Suprapubic skin (tissue), 4 donors: ENCODE data around the gene RNF19B. TPM values are rescaled to one million over a fixed set of nuclear protein-coding genes. Genes with fewer than 3 reads are reported as not detected.

Source experiments
- DNase-seq, 2 donors: peaks; one replicate each; pipeline ENCODE4 v3.0.0-alpha.2; 2019; ENCODE audit warnings: low spot score in 2 of 2
- H3K27ac ChIP-seq: fragments of 200-600 bp; sonication (generic); one replicate; pipeline ENCODE4 v1.5.1; 2019
- H3K27me3 ChIP-seq: fragments of 200-600 bp; sonication (generic); one replicate; pipeline ENCODE4 v1.5.1; 2019
- H3K36me3 ChIP-seq: fragments of 200-600 bp; sonication (generic); one replicate; pipeline ENCODE4 v1.5.1; 2019
- H3K4me1 ChIP-seq: fragments of 200-600 bp; sonication (generic); one replicate; pipeline ENCODE4 v1.5.1; 2019
- H3K4me3 ChIP-seq: fragments of 200-600 bp; sonication (generic); one replicate; pipeline ENCODE4 v1.5.1; 2019; ENCODE audit warnings: mild to moderate bottlenecking
- H3K9me3 ChIP-seq: fragments of 200-600 bp; sonication (generic); one replicate; pipeline ENCODE4 v1.5.1; 2019
- EP300 ChIP-seq: sonication (generic); formaldehyde crosslinking; IDR thresholded peaks from one replicate; pipeline ENCODE4 v1.6.1; 2017; ENCODE audit warnings: antibody characterized with exemption
- POLR2A ChIP-seq, 2 donors: fragments of 450-650 bp; IDR thresholded peaks; one replicate each; pipeline ENCODE4 v1.6.1; 2017; ENCODE audit warnings: antibody characterized with exemption in 2 of 2, mild to moderate bottlenecking in 2 of 2, moderate library complexity in 2 of 2
- POLR2AphosphoS5 ChIP-seq, 3 donors: sonication (generic); formaldehyde crosslinking; IDR thresholded peaks; one replicate each; pipeline ENCODE4 v1.6.1; 2017; ENCODE audit warnings: antibody characterized with exemption in 3 of 3
- WGBS: methylation state at CpG from one replicate; pipeline ENCODE4 v1.1.5; 2018; 5-methylcytosine and 5-hydroxymethylcytosine counted together
- total RNA-seq, 4 donors: library from RNA; depleted of rRNA; stranded (reverse); fragments of >200 nt; gene quantifications; one replicate each; pipeline ENCODE4 v1.1.0, GENCODE V29; 2016
- TF ChIP-seq, protein P1 (sequence below), 2 donors: fragments of 200-600 bp in 1 of 2; fragments of 450-650 bp in 1 of 2; sonication (generic) in 1 of 2; IDR thresholded peaks; one replicate each; pipeline ENCODE4 v1.5.1; 2016 to 2019; ENCODE audit warnings: antibody characterized with exemption in 2 of 2, mild to moderate bottlenecking in 1 of 2, moderate library complexity in 1 of 2

The RNF19B gene
- total RNA-seq, 4 donors from 2014 or later = 33.1 to 55.5 (median 43.0) TPM

DNA sequence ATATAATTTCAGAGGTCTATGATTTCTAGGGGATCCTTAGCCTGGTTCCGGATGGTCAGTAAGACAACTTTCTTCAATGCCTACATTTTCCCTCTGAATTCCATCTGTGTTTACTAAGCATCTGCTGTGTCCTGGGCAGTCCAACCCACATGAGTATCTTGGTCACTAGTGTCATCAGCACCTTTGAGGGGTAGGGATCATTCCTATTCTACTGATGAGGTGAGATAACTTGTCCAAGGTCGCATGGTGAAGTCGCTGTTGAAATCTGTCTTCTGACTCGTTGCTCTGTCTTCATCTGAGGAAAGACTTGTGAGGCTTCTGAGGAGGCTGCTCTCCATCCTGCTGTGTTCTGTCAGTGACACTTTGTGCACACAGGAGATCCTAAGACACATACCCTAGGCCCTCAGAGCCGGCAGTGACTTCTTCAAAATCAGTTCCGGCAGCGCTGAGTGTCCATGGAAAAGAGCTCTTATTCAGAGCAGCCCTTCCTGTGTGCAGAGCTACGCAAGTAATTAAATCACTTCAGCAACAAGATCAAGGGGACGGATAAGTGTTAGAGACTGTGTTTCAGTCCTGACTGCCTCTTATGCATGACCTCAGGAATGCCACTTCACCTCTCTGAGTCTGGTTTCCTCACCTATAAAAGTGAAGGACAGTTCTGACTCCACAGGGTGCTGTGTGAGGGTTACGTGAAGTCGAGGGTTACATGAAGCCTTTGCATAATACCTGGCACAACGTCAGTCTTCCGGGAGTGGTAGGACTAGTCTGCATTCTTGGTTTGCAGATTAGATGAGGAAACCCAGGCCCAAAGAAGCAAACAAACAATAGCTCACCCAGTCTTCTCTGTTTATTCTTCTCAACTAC is 43.7 kb upstream of the RNF19B start:
- no peak for TF ChIP-seq EP300
- TF ChIP-seq POLR2AphosphoS5 (IDR thresholded peaks at IDR 0.05) = peak in 1 of 3 donors; percentile 61
- TF ChIP-seq, protein P1, sequence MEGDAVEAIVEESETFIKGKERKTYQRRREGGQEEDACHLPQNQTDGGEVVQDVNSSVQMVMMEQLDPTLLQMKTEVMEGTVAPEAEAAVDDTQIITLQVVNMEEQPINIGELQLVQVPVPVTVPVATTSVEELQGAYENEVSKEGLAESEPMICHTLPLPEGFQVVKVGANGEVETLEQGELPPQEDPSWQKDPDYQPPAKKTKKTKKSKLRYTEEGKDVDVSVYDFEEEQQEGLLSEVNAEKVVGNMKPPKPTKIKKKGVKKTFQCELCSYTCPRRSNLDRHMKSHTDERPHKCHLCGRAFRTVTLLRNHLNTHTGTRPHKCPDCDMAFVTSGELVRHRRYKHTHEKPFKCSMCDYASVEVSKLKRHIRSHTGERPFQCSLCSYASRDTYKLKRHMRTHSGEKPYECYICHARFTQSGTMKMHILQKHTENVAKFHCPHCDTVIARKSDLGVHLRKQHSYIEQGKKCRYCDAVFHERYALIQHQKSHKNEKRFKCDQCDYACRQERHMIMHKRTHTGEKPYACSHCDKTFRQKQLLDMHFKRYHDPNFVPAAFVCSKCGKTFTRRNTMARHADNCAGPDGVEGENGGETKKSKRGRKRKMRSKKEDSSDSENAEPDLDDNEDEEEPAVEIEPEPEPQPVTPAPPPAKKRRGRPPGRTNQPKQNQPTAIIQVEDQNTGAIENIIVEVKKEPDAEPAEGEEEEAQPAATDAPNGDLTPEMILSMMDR (IDR thresholded peaks at IDR 0.05) = no peak
- no peak overlapping the region for H3K4me3 ChIP-seq
- WGBS = 80% methylated on average over 13 of the region's 13 CpGs
- H3K9me3 ChIP-seq = no peaks in the 10 kb centered on the region
- no peak for DNase-seq
- peak overlapping the region; percentile 31 for H3K27ac ChIP-seq
- peaks cover 20% of the 10 kb centered on the region for H3K36me3 ChIP-seq
- H3K27me3 ChIP-seq = no peaks in the 10 kb centered on the region
- H3K4me1 ChIP-seq = peaks cover 81% of the 10 kb centered on the region

DNA sequence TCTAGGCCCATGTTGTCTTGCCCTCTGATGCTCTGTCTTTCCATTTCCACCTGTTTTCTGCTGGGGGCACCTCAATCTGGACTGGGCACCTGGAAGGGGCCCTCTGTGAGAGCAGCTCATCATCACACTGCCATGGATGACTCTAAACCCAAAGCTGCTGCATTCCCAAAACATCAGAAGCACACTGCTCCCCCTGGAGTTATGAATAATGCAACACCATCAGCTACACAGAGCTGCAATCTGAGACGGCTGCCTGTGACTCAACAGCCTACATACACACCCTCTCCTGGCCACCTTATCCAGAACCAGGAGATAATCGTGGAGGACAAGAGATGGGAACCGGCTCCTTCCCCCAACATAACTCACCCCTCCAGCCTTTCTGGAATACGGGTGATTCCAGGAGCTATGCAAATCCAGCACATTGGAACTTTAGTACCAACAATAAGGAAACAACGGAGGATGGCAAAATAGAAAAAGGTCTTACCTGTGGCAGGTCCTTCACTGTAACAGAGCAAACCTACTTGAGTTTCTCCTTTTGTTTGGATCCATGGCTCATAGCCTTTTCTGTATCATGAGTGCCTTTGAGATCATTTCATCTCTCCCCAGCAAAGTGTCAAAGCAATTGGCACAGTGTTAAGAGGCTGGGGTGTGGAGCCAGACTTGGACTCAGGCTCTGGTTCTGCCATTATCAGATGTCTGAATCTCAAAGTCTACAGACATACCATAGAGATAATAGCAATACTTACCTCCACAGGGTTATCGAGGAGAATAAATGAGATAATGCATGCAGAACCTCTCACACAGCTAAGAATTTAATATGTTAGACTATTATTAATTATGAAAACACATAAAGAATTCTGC is 42.8 kb upstream of the RNF19B start:
- no peaks in the 10 kb centered on the region for H3K27me3 ChIP-seq
- peaks cover 76% of the 10 kb centered on the region for H3K4me1 ChIP-seq
- 34% methylated on average over 6 of the region's 6 CpGs for WGBS
- no peaks in the 10 kb centered on the region for H3K9me3 ChIP-seq
- no peak overlapping the region for H3K4me3 ChIP-seq
- no peak for TF ChIP-seq EP300
- TF ChIP-seq, protein P1 (IDR thresholded peaks at IDR 0.05) = peak; percentile 57 to 70
- TF ChIP-seq POLR2AphosphoS5 (IDR thresholded peaks at IDR 0.05) = peak in 1 of 3 donors; percentile 38
- peak overlapping the region; percentile 31 for H3K27ac ChIP-seq
- no peak for DNase-seq
- peaks cover 12% of the 10 kb centered on the region for H3K36me3 ChIP-seq

DNA sequence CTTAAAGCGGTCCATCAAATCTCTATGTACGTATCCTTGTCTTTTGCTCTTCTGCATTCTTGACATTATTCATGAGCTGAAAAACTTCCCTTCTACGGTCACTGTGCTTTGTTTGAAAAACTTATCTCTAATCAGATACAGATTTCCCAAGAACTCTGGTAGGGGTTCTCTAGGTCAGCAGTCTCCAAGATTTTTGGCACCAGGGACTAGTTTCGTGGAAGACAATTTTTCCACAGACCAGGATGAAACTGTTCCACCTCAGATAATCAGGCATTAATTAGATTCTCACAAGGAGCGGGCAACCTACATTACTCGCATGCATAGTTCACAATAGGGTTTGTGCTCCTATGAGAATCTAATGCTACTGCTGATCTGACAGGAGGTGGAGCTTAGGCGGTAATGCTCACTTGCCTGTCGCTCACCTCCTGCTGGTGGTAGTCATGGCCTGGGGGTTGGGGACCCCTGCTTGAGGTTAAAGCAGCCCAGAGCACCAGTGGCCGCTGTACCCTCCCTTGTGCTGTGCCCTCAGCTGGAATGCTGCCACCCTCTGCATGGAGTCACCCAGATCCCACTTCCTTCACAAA is 41.3 kb upstream of the RNF19B start:
- DNase-seq = no peak
- peaks cover 62% of the 10 kb centered on the region for H3K4me1 ChIP-seq

DNA sequence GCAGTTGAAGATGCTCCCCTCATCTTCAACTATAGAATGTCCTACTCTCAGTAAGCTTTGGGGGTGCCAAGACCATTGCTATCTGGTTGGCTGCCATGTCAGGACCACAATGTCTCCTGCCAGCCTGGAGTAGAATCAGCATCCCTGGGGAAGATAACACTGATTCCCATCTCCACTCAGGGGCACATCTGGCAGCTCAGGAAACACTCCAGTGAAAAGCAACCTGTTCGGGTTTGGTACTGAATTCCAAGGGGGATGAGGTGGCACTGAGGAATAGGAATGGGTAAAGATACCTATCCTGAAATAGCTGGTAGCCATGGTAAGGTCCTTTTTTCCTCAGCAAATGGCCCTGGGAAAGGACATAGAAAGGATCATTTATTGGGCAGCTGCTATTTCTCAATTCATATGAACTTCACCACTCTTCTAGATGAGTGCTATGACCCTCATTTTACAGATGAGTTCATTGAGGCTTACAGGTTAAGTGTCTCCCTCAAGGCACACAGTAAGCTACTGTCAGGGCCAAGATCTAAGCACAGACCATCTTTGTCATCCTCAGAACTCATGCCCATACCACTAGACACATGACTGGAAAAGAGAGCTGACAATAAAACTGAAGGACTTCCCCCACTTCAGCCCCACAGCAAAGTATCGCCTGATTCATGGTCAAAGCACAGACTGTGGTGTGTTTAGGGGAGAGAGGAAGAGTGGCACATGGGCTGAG is 40.7 kb upstream of the RNF19B start:
- no peaks in the 10 kb centered on the region for H3K27me3 ChIP-seq
- peaks cover 3% of the 10 kb centered on the region for H3K36me3 ChIP-seq
- peaks cover 56% of the 10 kb centered on the region for H3K4me1 ChIP-seq
- no peak overlapping the region for H3K4me3 ChIP-seq
- no peak for DNase-seq
- no peaks in the 10 kb centered on the region for H3K9me3 ChIP-seq
- WGBS = 62% methylated on average over 2 of the region's 2 CpGs
- H3K27ac ChIP-seq = peak overlapping the region; percentile 72
- TF ChIP-seq, protein P1 (IDR thresholded peaks at IDR 0.05) = no peak
- TF ChIP-seq POLR2AphosphoS5 (IDR thresholded peaks at IDR 0.05) (no peak), EP300 (no peak)

More for the DNA sequence above, 41.3 kb upstream of the RNF19B start:
- WGBS = 59% methylated on average over 9 of the region's 9 CpGs
- Histone ChIP-seq H3K27ac (peak overlapping the region; percentile 72), H3K36me3 (peaks cover 6% of the 10 kb centered on the region), H3K9me3 (no peaks in the 10 kb centered on the region), H3K4me3 (no peak overlapping the region), H3K27me3 (no peaks in the 10 kb centered on the region)
- TF ChIP-seq POLR2AphosphoS5 (IDR thresholded peaks at IDR 0.05) (no peak), POLR2A (IDR thresholded peaks at IDR 0.05) (no peak), EP300 (no peak)
- TF ChIP-seq, protein P1 (IDR thresholded peaks at IDR 0.05) = no peak
